ENCODE measurements around the gene FAM13A. TPM values are rescaled to one million over a fixed set of nuclear protein-coding genes. Genes with fewer than 3 reads are reported as not detected.

FAM13A gene
- polyA plus RNA-seq, 1 of the 3 experiments (the other 2 are of a cell fraction) = 0.67 TPM

DNA sequence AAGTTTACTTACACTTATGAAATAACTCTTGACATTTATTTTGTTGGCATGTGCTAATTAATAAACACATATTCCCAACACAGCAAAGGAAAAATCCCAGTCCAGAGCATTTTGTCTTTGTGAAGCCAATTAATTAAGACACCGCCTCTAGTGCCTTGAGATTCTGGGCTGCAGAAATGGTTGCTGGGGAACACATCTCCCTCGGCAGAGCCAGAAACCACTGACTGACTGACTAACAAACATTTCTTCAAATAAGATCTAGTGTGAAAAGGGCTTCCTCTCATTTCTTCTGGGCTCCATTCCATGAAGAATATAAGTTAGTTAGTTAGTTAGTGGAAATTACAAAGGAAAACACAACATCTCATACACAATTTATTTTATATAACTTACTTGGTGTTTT lies 331.0 kb downstream of the FAM13A start:
- Histone ChIP-seq H3K36me3 (replicated peaks in 1 of 2; ENCODE audit: control insufficient read depth in 1 of 2, insufficient read depth in 2 of 2, low read length in 1 of 2) (peaks cover 8 to 38% of the 10 kb centered on the region in 2 experiments), H4K20me1 (ENCODE audit: insufficient read depth) (no peaks in the 10 kb centered on the region), H3K4me3 (ENCODE audit: low read depth in 2 of 2, low read length in 1 of 2) (no peak overlapping the region), H3K9me3 (no peaks in the 10 kb centered on the region), H3F3A (replicated peaks; ENCODE audit: insufficient read depth) (no peaks in the 10 kb centered on the region), H3K9ac (no peak overlapping the region), H3K27me3 (ENCODE audit: insufficient read depth) (no peaks in the 10 kb centered on the region), H3K79me2 (ENCODE audit: insufficient read depth) (no peaks in the 10 kb centered on the region), H3K27ac (ENCODE audit: low read depth in 2 of 2, low read length in 1 of 2) (no peak overlapping the region), H2AFZ (ENCODE audit: low read depth) (no peak overlapping the region), H3K4me1 (ENCODE audit: control insufficient read depth in 1 of 2, insufficient read depth in 2 of 2, low read depth in 1 of 2, low read length in 1 of 2) (peaks cover 0 to 5% of the 10 kb centered on the region in 2 experiments; a peak in 1 of 4 replicates), H3K9me2 (no peaks in the 10 kb centered on the region), H3K4me2 (no peak overlapping the region)
- no peak for TF ChIP-seq ELF1 (IDR thresholded peaks at IDR 0.05)
- TF ChIP-seq TCF12 (IDR thresholded peaks at IDR 0.05) = no peak
- no peak for TF ChIP-seq YY1 (IDR thresholded peaks at IDR 0.05; ENCODE audit: low read depth)
- TF ChIP-seq CHD2 (IDR thresholded peaks at IDR 0.05; ENCODE audit: low read length, partially characterized antibody) = no peak
- TF ChIP-seq, protein P1, sequence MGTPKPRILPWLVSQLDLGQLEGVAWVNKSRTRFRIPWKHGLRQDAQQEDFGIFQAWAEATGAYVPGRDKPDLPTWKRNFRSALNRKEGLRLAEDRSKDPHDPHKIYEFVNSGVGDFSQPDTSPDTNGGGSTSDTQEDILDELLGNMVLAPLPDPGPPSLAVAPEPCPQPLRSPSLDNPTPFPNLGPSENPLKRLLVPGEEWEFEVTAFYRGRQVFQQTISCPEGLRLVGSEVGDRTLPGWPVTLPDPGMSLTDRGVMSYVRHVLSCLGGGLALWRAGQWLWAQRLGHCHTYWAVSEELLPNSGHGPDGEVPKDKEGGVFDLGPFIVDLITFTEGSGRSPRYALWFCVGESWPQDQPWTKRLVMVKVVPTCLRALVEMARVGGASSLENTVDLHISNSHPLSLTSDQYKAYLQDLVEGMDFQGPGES (IDR thresholded peaks at IDR 0.05; ENCODE audit: low read depth, low read length) = no peak
- no peak for TF ChIP-seq USF2 (IDR thresholded peaks at IDR 0.05; ENCODE audit: borderline replicate concordance, low read depth, low read length)
- TF ChIP-seq RAD21 (IDR thresholded peaks at IDR 0.05; ENCODE audit: low read length) = no peak
- no peak for TF ChIP-seq FOSL2 (IDR thresholded peaks at IDR 0.05; ENCODE audit: borderline replicate concordance, low read depth)
- TF ChIP-seq, protein P2, sequence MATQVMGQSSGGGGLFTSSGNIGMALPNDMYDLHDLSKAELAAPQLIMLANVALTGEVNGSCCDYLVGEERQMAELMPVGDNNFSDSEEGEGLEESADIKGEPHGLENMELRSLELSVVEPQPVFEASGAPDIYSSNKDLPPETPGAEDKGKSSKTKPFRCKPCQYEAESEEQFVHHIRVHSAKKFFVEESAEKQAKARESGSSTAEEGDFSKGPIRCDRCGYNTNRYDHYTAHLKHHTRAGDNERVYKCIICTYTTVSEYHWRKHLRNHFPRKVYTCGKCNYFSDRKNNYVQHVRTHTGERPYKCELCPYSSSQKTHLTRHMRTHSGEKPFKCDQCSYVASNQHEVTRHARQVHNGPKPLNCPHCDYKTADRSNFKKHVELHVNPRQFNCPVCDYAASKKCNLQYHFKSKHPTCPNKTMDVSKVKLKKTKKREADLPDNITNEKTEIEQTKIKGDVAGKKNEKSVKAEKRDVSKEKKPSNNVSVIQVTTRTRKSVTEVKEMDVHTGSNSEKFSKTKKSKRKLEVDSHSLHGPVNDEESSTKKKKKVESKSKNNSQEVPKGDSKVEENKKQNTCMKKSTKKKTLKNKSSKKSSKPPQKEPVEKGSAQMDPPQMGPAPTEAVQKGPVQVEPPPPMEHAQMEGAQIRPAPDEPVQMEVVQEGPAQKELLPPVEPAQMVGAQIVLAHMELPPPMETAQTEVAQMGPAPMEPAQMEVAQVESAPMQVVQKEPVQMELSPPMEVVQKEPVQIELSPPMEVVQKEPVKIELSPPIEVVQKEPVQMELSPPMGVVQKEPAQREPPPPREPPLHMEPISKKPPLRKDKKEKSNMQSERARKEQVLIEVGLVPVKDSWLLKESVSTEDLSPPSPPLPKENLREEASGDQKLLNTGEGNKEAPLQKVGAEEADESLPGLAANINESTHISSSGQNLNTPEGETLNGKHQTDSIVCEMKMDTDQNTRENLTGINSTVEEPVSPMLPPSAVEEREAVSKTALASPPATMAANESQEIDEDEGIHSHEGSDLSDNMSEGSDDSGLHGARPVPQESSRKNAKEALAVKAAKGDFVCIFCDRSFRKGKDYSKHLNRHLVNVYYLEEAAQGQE (IDR thresholded peaks at IDR 0.05; ENCODE audit: low read depth, low read length) = no peak
- TF ChIP-seq FOXJ3 (CRISPR knock-in tag; IDR thresholded peaks at IDR 0.05) = no peak
- TF ChIP-seq, protein P3, sequence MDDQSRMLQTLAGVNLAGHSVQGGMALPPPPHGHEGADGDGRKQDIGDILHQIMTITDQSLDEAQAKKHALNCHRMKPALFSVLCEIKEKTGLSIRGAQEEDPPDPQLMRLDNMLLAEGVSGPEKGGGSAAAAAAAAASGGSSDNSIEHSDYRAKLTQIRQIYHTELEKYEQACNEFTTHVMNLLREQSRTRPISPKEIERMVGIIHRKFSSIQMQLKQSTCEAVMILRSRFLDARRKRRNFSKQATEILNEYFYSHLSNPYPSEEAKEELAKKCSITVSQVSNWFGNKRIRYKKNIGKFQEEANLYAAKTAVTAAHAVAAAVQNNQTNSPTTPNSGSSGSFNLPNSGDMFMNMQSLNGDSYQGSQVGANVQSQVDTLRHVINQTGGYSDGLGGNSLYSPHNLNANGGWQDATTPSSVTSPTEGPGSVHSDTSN (IDR thresholded peaks at IDR 0.05) = no peak
- no peak for TF ChIP-seq TAF1 (IDR thresholded peaks at IDR 0.05; ENCODE audit: borderline replicate concordance, low read depth, low read length)
- TF ChIP-seq RCOR1 (IDR thresholded peaks at IDR 0.05; ENCODE audit: low read length) = no peak
- TF ChIP-seq NRF1 (IDR thresholded peaks at IDR 0.05; ENCODE audit: low read depth, low read length) = no peak
- TF ChIP-seq MAX (IDR thresholded peaks at IDR 0.05; ENCODE audit: low read depth) = no peak
- no peak for TF ChIP-seq USF1 (IDR thresholded peaks at IDR 0.05; ENCODE audit: borderline replicate concordance, low read depth)
- TF ChIP-seq GABPA (IDR thresholded peaks at IDR 0.05; ENCODE audit: low read depth) = no peak
- ChIA-PET CTCF (interaction anchor here (1.9 kb wide), 2 partner anchors 20 to 298 kb away, joined by 4 read pairs; no protein-coding TSS in a partner anchor), POLR2A (no interaction called here)
- no peak for DNase-seq
- 100% methylated on average over 2 of the region's 2 CpGs for WGBS (ENCODE audit: low lambda C conversion rate)
